ENCODE measurements around the gene PIK3AP1.

PIK3AP1 gene

DNA sequence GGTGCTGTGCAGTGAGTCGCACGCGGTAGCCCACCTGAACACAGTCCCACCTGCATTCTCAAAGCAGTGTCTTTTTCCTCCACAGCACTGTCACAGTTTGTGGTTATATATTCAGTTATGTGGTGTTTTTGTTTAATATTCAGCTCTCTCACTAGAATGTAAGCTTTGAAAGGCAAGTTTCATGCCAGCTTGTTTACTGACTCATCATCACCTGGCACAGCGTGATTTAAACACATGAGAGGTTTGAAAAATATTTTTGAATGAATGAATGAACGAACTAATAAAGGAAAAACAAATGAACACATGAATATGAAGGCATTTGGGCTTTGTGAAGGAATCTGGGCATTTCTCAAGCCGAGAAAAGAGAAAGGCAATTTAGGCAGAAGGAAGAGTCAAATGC is 81.6 kb downstream of the PIK3AP1 start:
- no peak for DNase-seq

GRCh38 chr10:96638120-96638519 is 82.2 kb downstream of the PIK3AP1 start:
- no peak for DNase-seq

DNA sequence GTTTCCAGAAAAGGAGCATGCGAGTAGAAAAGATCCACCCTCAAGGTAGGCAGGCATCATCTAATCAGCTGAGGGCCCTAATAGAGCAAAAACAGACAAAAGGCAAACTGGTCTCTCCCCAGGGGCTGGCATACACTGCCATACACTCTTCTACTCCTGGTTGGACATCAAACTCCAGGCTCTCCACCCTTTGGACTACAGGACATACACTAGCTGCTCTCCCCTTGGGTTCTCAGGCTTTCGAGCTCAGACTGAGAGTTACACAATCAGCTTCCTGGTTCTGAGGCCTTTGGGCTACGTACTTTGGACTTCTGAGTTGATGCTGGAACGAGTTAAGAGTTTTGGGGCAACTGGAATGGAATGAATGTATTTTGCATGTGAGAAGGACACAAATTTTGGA is 82.6 kb downstream of the PIK3AP1 start:
- no peak for DNase-seq

DNA sequence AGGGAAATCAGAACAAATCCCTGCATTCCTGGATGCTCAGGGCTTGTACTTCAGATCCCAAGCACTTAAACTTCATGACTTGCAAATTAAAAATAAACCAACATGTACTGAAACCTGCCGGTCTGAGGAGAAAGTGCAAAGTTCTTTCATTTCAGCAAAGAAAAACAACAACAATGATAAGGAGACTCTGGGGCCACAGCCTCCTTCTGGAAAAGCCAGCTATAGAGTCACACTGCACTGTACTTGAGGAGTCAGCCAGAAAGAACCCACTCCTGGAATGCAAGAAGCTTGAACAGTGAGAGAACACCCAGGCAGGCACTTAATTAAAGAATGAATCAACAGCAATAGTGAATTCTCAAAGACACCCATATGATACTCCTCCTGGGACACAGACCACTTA is 83.8 kb downstream of the PIK3AP1 start:
- no peak for DNase-seq

DNA sequence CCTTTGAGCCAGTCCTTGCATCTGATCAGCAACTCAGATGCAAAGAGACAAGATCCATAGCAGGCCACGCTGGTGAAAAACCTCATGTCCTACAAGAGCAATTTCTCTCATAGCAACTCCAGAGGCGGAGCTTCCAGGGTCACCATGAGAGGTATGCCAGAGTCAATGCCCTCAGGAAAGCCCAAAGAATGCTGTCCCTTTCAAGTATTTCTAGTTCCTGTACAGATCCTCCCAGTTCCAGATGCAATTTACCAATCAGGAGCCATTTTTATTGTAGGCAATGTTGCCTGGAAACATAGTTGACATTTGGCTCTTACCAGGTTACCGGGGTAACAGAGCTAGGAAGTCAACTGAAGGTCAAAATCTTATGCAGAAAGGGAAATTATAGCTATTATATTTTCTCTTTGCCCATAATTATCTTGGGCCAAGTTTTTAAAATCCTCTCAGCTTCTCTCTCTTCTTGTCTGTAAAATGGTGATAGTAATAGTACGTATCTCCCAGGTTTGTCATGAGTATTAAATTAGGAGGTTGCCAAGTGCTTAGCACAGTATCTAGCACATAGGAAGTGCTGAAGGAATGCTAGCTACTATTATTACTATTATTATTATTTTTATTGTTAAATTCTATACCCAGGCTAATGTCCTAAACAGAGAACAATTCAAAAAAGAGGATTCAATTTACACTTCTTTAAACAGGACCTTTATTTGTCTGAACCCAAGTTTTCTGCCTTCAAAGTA is 87.2 kb downstream of the PIK3AP1 start:
- DNase-seq: no peak

- no peak for DNase-seq
Measured at GRCh38 chr10:96627292-96627691, 93.0 kb downstream of the PIK3AP1 start.

- no peak for DNase-seq
Measured at GRCh38 chr10:96626795-96627194, 93.5 kb downstream of the PIK3AP1 start.

DNA sequence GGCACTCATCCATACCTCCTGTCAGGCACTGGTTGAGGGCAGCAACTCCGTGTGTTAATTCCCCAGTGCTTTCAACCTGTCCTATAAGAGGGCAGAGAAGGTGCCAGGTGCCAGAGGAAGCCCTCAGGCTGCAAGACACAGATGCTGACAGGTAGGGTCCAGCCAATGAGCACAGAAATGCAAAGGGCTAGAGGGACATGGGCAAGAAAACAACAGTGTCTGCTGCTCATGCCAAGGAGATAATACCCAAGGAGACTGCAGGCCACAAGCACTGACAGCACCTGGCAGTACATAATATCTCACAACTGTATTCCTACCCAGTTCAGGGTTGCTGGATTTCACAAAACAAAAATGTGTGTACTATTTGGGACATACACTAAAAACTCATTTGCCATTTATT is 95.1 kb downstream of the PIK3AP1 start:
- no peak for DNase-seq

DNA sequence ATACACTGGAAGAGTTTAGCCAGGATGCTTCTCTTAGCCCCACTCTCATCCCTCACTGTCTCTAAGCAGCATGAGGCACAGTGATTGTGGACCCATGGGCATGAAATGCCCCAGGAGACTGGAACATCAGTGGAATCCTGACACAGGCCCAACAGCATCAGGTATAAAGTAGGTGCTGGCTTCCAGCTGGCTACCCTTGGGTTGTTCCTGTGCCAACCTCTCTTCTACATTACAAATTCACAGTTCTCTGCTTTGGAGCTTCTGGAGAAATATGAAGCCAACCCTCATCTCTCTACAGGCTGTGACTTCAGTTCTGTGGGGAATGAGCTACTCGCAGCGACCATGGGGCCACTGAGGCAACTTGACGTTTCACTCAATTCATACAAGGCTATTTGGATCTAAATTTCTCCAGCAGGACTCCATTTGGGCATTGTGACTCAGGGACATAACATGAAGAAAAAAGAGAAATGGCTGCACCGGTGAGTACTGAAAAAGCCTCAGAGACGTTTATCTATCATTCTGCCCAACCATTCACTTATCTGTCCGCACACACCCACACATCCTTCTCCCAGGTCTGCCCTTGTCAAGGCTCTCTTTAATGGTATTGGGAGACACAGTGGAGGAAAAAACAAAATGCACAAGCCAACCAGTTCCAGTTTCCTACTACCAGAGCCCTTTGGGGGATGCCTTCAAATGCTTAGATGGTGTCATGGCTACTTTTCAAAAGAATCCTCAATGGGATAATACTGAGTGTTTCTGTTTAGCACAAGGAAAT is 98.1 kb downstream of the PIK3AP1 start:
- DNase-seq: no peak

DNA sequence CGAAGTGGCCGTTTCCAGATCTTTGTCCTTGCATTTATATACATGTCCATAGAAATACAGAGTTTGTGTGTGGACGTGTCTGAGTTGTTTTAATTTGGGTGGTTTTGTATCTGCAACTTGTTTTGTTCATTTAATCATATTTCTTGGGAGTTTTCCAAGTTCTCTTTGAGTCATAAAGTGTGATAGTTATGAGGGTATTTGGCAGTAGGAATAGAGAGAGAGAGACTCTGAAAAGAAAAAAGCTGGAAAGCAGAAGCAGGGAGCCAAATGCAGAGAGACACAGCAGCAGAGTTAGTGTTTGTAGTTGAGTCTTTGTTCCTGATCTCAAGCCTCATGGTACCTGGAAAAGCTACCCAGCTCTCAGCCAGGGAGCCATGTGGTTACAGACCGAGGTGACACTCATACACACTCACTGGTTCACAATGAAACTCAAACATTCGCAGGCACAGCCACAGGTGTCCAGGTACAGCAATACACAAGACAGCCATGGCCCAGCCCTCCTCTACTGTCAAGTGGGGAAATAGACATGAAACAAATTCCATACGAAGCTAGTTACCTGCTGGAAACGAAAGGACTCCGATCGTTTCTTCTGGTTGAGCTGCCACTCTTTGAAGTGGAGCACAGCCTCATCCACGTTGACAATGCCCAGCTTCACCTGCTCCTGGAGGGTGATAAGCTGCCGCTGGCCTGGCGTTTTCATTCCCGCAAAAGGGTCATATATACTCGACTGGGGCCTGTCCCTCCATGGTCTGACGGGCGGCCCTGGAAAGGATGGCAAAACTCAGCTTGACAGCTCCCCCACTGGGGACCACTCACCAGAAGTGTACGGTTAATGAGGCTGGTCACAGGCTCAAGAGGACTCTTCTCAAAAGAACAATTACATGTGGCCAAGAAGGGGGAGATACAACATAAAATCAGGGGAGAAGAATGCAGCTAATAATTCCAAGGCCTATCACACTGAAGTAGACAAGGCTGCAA is 100.2 kb downstream of the PIK3AP1 start:
- DNase-seq: no peak

- no peak for DNase-seq
Measured at GRCh38 chr10:96619120-96619519, 101.2 kb downstream of the PIK3AP1 start.

GRCh38 chr10:96618653-96619052 is 101.7 kb downstream of the PIK3AP1 start:
- no peak for DNase-seq

GRCh38 chr10:96616961-96617360 is 103.4 kb downstream of the PIK3AP1 start:
- no peak for DNase-seq

DNA sequence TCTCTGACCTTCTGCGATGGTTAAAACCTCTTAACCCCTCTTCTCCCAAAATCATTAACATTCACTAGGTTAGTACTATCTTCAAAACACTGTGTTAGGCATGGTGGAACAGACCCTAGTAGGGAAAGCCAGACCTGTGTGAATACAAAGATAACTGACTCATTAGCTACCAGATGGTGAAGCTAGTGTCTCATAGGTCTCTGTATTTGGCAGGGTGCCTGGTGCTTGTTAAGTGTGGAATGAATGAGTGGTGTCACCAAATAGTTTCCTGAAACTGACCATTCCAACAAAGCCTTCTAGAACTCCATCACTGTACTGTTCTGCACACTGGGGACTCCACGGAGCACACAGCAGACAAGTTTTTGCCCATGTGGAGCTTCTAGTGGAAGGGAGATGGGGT is 105.8 kb downstream of the PIK3AP1 start:
- DNase-seq: no peak

GRCh38 chr10:96613576-96613975 is 106.7 kb downstream of the PIK3AP1 start:
- no peak for DNase-seq

DNA sequence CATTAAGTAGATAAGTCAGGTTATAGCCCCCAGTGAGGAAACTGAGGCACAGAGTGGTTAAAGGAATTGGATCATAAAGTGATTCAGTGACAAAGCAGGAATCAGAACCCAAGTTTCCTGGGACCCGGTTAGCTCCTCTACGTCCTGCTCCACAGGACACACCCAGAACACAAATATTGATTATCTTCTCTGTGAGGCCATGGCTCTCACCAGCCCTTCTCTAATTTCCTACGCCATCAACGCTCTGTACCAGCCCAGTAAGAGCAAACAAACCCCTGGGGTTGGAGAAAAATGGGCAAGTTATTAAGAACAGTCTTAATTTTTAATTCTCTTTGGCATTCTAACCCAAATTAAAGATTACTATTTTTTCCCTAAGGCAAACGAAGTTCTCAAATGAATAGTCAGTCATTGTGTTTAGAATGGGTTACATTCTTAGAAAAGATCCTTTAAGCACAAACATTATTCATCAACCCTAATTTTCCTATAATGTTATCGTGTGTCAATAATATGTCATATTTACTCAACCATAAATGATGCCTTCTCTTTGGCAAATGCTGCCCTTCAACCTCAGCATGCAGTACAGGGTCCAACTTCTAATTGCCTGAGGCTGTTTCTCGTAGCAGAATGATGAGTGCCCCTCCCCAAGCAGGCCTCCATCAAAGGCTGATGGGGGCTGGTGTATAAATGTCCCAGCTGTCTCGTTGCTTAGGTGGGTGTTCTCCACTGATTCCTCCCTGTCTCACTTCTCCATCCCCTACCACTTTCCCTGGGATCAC is 108.1 kb downstream of the PIK3AP1 start:
- no peak for DNase-seq

GRCh38 chr10:96610817-96611216 is 109.5 kb downstream of the PIK3AP1 start:
- no peak for DNase-seq

DNA sequence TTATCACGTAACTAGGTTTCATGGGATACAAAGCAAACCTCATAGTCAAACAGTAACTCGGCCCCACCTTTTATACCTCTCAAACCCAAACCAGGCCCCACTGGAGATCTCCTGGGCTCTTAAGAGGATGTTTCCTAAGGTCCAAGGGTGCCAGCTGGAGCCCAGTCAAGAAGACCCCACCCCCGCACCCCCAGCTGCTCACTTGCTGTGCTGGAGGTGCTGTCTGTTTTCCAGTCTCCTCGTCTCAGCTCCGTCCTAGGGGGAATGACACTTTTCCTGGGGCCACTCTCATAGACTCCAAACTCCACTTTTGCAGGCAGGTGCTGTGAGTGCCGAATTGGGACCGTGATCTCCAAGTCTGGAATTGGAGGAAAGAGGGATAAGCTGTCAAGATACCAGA is 110.8 kb downstream of the PIK3AP1 start:
- no peak for DNase-seq

- DNase-seq: no peak
Measured at GRCh38 chr10:96608805-96609204, 111.5 kb downstream of the PIK3AP1 start.

GRCh38 chr10:96608262-96608661 is 112.1 kb downstream of the PIK3AP1 start:
- DNase-seq: no peak

DNA sequence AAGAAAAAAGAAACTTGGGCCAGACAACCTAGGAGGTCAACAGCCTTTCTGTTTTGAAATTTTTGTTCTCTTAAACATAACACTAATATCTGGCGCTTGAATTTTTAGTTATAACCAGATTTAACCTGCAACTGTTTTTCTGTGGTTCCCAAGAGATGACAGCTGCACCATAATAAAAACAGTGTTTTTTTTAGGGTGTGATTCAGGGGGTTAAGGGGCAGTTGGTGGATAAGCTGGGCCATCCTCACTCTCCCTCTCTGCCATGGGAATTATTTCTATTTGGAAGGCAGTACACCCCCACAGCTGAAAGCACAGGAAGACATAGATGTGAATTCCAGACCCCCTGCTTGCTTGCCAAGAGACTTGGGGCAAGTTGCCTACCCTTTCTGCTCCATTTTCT is 113.4 kb downstream of the PIK3AP1 start:
- DNase-seq: no peak

- DNase-seq: no peak
Measured at GRCh38 chr10:96606216-96606615, 114.1 kb downstream of the PIK3AP1 start.

DNA sequence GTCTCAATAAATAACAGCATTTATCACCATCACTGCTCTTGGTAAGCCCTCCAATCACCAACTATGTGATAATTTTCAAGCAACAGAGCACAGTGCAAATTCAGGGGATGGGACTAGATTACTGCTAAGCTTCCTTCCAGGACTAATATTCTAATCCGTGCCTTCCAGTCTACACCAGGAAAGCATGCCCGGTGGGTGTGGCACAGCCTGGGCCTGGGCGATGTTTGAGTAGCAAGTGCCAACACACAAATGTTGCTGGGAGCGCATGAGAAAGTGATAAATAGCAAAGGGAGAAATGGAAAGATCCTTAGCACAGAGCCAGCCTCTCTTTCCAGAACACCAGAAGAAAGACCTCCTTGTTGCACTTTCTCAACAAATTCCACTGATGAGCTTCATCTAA is 120.0 kb downstream of the PIK3AP1 start:
- DNase-seq: no peak

Data from CD4-positive, alpha-beta T cell treated with Interleukin-4 for 4 hours (primary cell).